Stimulated activated CD4-positive, alpha-beta T cell treated with anti-CD3 and anti-CD28 coated beads, Interleukin-1b, Interleukin-23, amount 100 ng/mL, for 4 hours (primary cell): Measurements from ENCODE around the gene PLD1.
"Not testable (repeated sequence)": the region's sequence is repeated elsewhere in the genome, so short reads cannot be mapped to it uniquely, and the experiment has no call there.

Source experiments
- DNase-seq, 2 donors: peaks; one replicate each; pipeline ENCODE4 v3.0.0-alpha.2; 2020; ENCODE audit warnings: low read depth in 2 of 2

Gene PLD1

GRCh38 chr3:171770689-171771620 lies 39.3 kb downstream of the PLD1 start:
- DNase-seq, result no peak

GRCh38 chr3:171769461-171769860 lies 40.8 kb downstream of the PLD1 start:
- DNase-seq, result no peak

GRCh38 chr3:171768986-171769385 lies 41.3 kb downstream of the PLD1 start:
- DNase-seq, result no peak

GRCh38 chr3:171768281-171768900 lies 41.9 kb downstream of the PLD1 start:
- no peak for DNase-seq

- no peak for DNase-seq
These were observed 44.8 kb downstream of the PLD1 start for GRCh38 chr3:171765511-171765887.

GRCh38 chr3:171763392-171763791 lies 46.9 kb downstream of the PLD1 start:
- no peak for DNase-seq

GRCh38 chr3:171760477-171760876 lies 49.8 kb downstream of the PLD1 start:
- DNase-seq, result no peak

- no peak for DNase-seq
These were observed 52.2 kb downstream of the PLD1 start for GRCh38 chr3:171758109-171758508.

- DNase-seq, result no peak
These were observed 52.8 kb downstream of the PLD1 start for GRCh38 chr3:171757361-171758034.

GRCh38 chr3:171755656-171756055 lies 54.6 kb downstream of the PLD1 start:
- no peak for DNase-seq

GRCh38 chr3:171755015-171755589 lies 55.2 kb downstream of the PLD1 start:
- DNase-seq, result no peak

GRCh38 chr3:171753665-171754408 lies 56.4 kb downstream of the PLD1 start:
- no peak for DNase-seq

GRCh38 chr3:171753025-171753472 lies 57.2 kb downstream of the PLD1 start:
- no peak for DNase-seq

- no peak for DNase-seq
These were observed 58.0 kb downstream of the PLD1 start for GRCh38 chr3:171752329-171752728.

- DNase-seq, result no peak
These were observed 61.2 kb downstream of the PLD1 start for GRCh38 chr3:171749124-171749523.

- DNase-seq, result no peak
These were observed 62.0 kb downstream of the PLD1 start for GRCh38 chr3:171748064-171748924.

- DNase-seq, result no peak
These were observed 62.9 kb downstream of the PLD1 start for GRCh38 chr3:171747223-171747920.

- not testable (repeated sequence) for DNase-seq
These were observed 63.7 kb downstream of the PLD1 start for GRCh38 chr3:171746320-171747222.
